ENCODE results near the gene CEP350. TPM values are rescaled to one million over a fixed set of nuclear protein-coding genes. Genes with fewer than 3 reads are reported as not detected.
"Not testable (repeated sequence)": the region's sequence is repeated elsewhere in the genome, so short reads cannot be mapped to it uniquely, and the experiment has no call there.

The CEP350 gene
- total RNA-seq, 2 experiments from 2014 or later = 34.4 to 37.6 TPM

- peaks cover 40% of the 10 kb centered on the region for H3K4me1 Mint-ChIP-seq
- not testable (repeated sequence) for H3K9me3 Mint-ChIP-seq, DNase-seq, H3K27ac Mint-ChIP-seq, H3K4me3 Mint-ChIP-seq, H3K27me3 Mint-ChIP-seq
- H3K36me3 Mint-ChIP-seq = peaks cover 29% of the 10 kb centered on the region
Observed at GRCh38 chr1:179962168-179962567, 7.6 kb downstream of the CEP350 start.

GRCh38 chr1:179966551-179966950, 11.9 kb downstream of the CEP350 start:
- Mint-ChIP-seq H3K27me3 (no peaks in the 10 kb centered on the region), H3K36me3 (peaks cover 39% of the 10 kb centered on the region)
- no peak for DNase-seq

DNA sequence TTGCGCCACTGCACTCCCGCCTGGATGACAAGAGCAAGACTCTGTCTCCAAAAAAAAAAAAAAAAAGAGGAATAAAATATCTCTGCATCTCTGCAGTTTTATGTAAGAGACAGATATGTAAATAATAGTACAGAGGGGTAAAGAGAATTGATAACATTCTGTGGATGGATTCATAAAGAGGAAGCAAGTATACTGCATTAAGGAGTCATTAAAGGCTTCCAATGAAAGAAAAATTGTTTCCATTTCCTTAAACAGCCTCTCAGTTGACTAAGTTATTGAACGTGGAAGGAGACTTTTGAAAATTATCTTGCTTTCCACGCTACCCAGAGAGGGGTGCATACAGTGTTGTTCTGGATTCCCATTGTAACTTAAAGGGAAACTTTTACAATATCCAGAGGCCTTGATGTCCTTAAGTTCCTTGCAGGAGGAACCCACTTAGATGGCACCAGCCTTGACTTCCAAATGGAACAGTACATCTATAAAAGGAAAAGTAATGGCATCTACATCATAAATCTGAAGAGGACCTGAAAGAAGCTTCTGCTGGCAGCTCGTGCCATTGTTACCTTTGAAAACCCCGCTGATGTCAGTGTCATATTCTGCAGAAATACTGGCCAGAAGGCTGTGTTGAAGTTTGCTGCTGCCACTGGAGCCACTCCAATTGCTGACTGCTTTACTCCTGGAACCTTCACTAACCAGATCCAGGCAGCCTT, 13.8 kb downstream of the CEP350 start:
- no peak overlapping the region for H3K4me3 Mint-ChIP-seq
- H3K36me3 Mint-ChIP-seq = peaks cover 38% of the 10 kb centered on the region
- H3K4me1 Mint-ChIP-seq = peaks cover 42% of the 10 kb centered on the region
- no peak for DNase-seq
- no peak overlapping the region for H3K27ac Mint-ChIP-seq
- peaks cover 4% of the 10 kb centered on the region for H3K9me3 Mint-ChIP-seq
- no peaks in the 10 kb centered on the region for H3K27me3 Mint-ChIP-seq

More at GRCh38 chr1:179966551-179966950, 11.9 kb downstream of the CEP350 start:
- Mint-ChIP-seq H3K4me3 (no peak overlapping the region), H3K9me3 (peaks cover 7% of the 10 kb centered on the region), H3K4me1 (peaks cover 46% of the 10 kb centered on the region), H3K27ac (no peak overlapping the region)

- peaks cover 39% of the 10 kb centered on the region for H3K4me1 Mint-ChIP-seq
Observed at GRCh38 chr1:179968994-179969919, 14.6 kb downstream of the CEP350 start.

DNA sequence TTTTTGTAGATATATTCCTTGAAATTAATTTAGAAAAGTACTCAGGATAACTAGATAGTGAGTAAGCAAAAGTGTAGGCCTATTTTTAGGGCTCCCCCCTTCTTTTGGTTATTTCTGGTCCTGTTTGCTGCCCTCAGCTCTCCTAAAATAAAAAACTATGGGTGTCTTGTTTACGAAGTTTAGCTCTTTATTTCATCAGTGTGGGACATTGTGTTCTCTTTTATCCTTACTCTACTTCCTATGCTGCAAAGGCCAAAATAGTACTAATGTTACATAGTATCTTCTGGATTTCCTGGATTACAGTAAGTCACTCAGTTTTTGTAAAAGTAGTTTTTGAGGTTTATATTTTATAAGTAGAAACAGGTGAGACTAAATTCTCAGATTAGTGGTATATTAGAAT, 15.4 kb downstream of the CEP350 start:
- H3K9me3 Mint-ChIP-seq = peaks cover 4% of the 10 kb centered on the region
- DNase-seq = no peak
- H3K27ac Mint-ChIP-seq = peak overlapping the region; percentile 7
- peaks cover 36% of the 10 kb centered on the region for H3K36me3 Mint-ChIP-seq
- H3K27me3 Mint-ChIP-seq = no peaks in the 10 kb centered on the region
- H3K4me3 Mint-ChIP-seq = no peak overlapping the region
- peaks cover 37% of the 10 kb centered on the region for H3K4me1 Mint-ChIP-seq

More at GRCh38 chr1:179968994-179969919, 14.6 kb downstream of the CEP350 start:
- H3K4me3 Mint-ChIP-seq = no peak overlapping the region
- H3K27ac Mint-ChIP-seq = no peak overlapping the region
- H3K27me3 Mint-ChIP-seq = no peaks in the 10 kb centered on the region
- H3K36me3 Mint-ChIP-seq = peaks cover 38% of the 10 kb centered on the region
- H3K9me3 Mint-ChIP-seq = peaks cover 4% of the 10 kb centered on the region
- DNase-seq = no peak

- H3K4me1 Mint-ChIP-seq = peaks cover 40% of the 10 kb centered on the region
- no peak overlapping the region for H3K4me3 Mint-ChIP-seq
- no peak overlapping the region for H3K27ac Mint-ChIP-seq
- no peaks in the 10 kb centered on the region for H3K27me3 Mint-ChIP-seq
- H3K9me3 Mint-ChIP-seq = peaks cover 1% of the 10 kb centered on the region
- DNase-seq = no peak
- H3K36me3 Mint-ChIP-seq = peaks cover 31% of the 10 kb centered on the region
Observed at GRCh38 chr1:179971563-179972496, 17.2 kb downstream of the CEP350 start.

DNA sequence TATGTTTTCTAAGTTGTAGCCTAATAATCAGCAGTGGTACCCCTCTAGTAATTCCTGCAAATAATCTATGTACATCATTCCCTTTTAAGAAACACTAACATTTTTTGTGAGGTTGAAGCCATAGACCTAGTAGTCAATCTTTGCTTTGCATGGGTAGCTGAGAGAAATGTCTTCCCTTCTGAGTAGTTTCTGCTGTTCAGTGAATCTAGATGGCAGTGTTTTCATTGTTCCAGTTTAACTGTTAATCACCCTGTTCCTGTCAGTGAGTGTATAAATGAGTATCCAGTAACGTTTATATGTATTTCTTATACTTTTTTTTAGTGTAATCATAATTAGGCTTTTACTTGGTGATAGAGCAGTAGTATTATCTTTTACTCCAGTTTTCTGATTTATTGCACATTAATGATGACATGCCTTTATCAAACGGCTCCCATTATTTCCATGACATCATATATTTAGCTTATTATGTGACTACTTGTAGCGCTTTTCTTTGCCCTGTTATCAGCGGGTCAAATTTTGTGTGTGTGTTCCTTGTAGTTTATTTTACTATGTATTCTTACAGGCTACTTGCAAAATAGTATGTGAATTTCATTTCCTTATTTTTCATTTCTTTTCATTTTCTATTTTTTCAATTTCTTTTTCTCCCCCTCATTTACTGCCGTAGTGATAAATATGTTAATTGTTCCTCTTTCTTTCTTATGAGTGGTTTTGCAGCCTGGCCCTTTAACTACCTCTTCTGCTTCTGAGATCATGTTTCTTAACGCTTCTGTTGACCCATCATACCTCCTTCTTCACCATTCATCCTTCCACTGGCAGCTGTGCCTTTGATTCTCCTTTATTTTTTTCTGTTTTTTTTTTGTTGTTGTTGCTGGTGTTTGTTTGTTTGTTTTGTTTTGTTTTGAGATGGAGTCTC, 18.8 kb downstream of the CEP350 start:
- H3K36me3 Mint-ChIP-seq = peaks cover 30% of the 10 kb centered on the region
- DNase-seq = no peak
- H3K9me3 Mint-ChIP-seq = no peaks in the 10 kb centered on the region
- no peak overlapping the region for H3K4me3 Mint-ChIP-seq
- no peaks in the 10 kb centered on the region for H3K27me3 Mint-ChIP-seq
- no peak overlapping the region for H3K27ac Mint-ChIP-seq
- peaks cover 43% of the 10 kb centered on the region for H3K4me1 Mint-ChIP-seq

- H3K27ac Mint-ChIP-seq = no peak overlapping the region
- H3K27me3 Mint-ChIP-seq = no peaks in the 10 kb centered on the region
- H3K9me3 Mint-ChIP-seq = peaks cover 4% of the 10 kb centered on the region
- no peak for DNase-seq
- H3K4me3 Mint-ChIP-seq = no peak overlapping the region
- H3K4me1 Mint-ChIP-seq = peaks cover 36% of the 10 kb centered on the region
- peaks cover 25% of the 10 kb centered on the region for H3K36me3 Mint-ChIP-seq
Observed at GRCh38 chr1:179976970-179977651, 22.5 kb downstream of the CEP350 start.

GRCh38 chr1:179978199-179979079, 23.8 kb downstream of the CEP350 start:
- H3K27me3 Mint-ChIP-seq = no peaks in the 10 kb centered on the region
- H3K36me3 Mint-ChIP-seq = peaks cover 18% of the 10 kb centered on the region
- peaks cover 37% of the 10 kb centered on the region for H3K4me1 Mint-ChIP-seq

GRCh38 chr1:179984101-179984500, 29.5 kb downstream of the CEP350 start:
- Mint-ChIP-seq H3K27me3 (no peaks in the 10 kb centered on the region), H3K36me3 (peaks cover 19% of the 10 kb centered on the region), H3K4me3 (no peak overlapping the region), H3K27ac (no peak overlapping the region), H3K9me3 (peaks cover 4% of the 10 kb centered on the region), H3K4me1 (peaks cover 27% of the 10 kb centered on the region)
- no peak for DNase-seq

More at GRCh38 chr1:179978199-179979079, 23.8 kb downstream of the CEP350 start:
- Mint-ChIP-seq H3K9me3 (peaks cover 4% of the 10 kb centered on the region), H3K27ac (no peak overlapping the region), H3K4me3 (no peak overlapping the region)
- no peak for DNase-seq

GRCh38 chr1:179984942-179985341, 30.3 kb downstream of the CEP350 start:
- no peak for DNase-seq
- H3K27ac Mint-ChIP-seq = no peak overlapping the region
- no peaks in the 10 kb centered on the region for H3K27me3 Mint-ChIP-seq
- peaks cover 2% of the 10 kb centered on the region for H3K9me3 Mint-ChIP-seq
- H3K4me3 Mint-ChIP-seq = no peak overlapping the region
- peaks cover 19% of the 10 kb centered on the region for H3K4me1 Mint-ChIP-seq
- peaks cover 12% of the 10 kb centered on the region for H3K36me3 Mint-ChIP-seq

GRCh38 chr1:179990847-179991246, 36.2 kb downstream of the CEP350 start:
- no peak for DNase-seq
- no peaks in the 10 kb centered on the region for H3K27me3 Mint-ChIP-seq
- H3K4me3 Mint-ChIP-seq = no peak overlapping the region
- peak overlapping the region; percentile 74 for H3K27ac Mint-ChIP-seq
- H3K36me3 Mint-ChIP-seq = peaks cover 15% of the 10 kb centered on the region
- no peaks in the 10 kb centered on the region for H3K9me3 Mint-ChIP-seq
- H3K4me1 Mint-ChIP-seq = peaks cover 11% of the 10 kb centered on the region
